NK-92 (cell line): ENCODE results near the gene TP53RK.

Source experiments
- DNase-seq: peaks from one replicate; lab custom pipeline; 2025; ENCODE audit not compliant: unreplicated experiment; lab: John Stamatoyannopoulos, UW

The TP53RK gene

GRCh38 chr20:46689082-46689753 is at the start of gene TP53RK:
TSS of gene TP53RK (minus strand) at chr20:46689444. CDS start at chr20:46689414, 30 bp downstream.
- DNase-seq: peak; percentile 84

- DNase-seq: no peak
These were observed 46.2 kb upstream of the TP53RK start for GRCh38 chr20:46735436-46735835.

DNA sequence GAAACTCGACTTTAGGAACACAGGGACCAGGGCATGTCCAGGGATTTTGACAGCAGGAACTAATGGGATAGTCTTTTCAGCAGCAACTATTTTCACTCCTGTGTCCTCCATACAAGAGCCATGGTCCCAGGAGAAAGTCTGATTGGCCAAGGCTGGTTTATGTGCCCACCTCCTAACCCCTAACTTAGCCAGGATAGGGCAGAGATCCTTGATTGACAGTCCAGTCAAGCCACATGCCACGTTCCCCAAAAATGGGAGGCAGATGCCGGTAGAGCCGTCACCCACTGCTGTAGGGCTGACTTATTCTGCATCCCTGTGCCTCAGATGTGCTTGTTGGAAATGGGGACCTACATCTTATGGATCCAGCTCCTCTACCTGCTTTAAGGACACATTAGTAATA is 42.5 kb upstream of the TP53RK start:
- no peak for DNase-seq

DNA sequence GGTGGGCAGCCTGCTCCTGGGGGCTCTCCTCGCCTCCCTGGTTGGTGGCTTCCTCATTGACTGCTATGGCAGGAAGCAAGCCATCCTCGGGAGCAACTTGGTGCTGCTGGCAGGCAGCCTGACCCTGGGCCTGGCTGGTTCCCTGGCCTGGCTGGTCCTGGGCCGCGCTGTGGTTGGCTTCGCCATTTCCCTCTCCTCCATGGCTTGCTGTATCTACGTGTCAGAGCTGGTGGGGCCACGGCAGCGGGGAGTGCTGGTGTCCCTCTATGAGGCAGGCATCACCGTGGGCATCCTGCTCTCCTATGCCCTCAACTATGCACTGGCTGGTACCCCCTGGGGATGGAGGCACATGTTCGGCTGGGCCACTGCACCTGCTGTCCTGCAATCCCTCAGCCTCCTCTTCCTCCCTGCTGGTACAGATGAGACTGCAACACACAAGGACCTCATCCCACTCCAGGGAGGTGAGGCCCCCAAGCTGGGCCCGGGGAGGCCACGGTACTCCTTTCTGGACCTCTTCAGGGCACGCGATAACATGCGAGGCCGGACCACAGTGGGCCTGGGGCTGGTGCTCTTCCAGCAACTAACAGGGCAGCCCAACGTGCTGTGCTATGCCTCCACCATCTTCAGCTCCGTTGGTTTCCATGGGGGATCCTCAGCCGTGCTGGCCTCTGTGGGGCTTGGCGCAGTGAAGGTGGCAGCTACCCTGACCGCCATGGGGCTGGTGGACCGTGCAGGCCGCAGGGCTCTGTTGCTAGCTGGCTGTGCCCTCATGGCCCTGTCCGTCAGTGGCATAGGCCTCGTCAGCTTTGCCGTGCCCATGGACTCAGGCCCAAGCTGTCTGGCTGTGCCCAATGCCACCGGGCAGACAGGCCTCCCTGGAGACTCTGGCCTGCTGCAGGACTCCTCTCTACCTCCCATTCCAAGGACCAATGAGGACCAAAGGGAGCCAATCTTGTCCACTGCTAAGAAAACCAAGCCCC is 36.2 kb upstream of the TP53RK start:
- DNase-seq: no peak

DNA sequence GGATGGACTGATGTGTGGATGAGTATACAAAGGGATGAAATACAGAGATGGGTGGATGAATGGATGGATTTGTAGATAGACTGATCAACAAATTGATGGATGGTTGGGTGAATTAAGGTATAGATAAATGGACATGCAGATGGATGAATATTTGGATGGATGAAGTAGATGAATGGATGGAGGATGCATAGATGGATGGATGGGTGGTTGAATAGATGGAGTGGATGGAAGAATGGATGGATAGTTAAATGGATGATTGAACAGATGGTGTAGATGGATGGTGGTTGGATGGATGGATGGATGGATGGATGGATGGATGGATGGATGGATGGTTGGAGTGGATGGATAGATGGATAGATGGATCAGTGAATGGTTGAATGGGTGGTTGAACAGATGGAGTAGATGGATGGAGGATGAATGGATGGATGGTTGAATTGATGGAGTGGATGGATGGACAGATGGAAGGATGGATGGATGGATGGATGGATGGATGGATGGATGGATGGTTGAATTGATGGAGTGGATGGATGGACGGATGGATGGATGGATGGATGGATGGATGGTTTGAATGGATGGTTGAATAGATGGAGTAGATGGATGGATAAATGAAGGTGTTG is 35.2 kb upstream of the TP53RK start:
- DNase-seq: no peak

GRCh38 chr20:46723039-46723438 is 33.8 kb upstream of the TP53RK start:
- no peak for DNase-seq

DNA sequence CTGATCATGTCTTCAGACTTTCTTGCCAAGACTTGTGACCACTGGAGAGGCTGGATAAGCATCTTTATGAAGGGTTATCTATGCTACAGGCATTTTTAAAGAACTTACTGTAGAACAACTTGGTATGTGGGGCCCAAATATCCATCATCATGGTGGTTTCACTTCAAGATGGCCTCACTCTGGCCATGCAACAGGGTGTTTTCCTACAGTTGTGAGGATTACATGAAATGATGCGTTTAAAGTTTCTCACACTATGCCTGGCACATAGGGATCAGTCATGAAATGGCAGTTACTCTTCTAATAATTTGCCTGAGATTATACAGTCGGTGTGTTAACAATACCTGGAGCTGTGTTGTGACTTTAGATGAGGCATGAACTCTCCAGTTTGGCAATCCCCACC is 33.2 kb upstream of the TP53RK start:
- no peak for DNase-seq

GRCh38 chr20:46721476-46721875 is 32.2 kb upstream of the TP53RK start:
- no peak for DNase-seq

GRCh38 chr20:46720776-46721425 is 31.7 kb upstream of the TP53RK start:
- DNase-seq: no peak

- DNase-seq: no peak
These were observed 30.8 kb upstream of the TP53RK start for GRCh38 chr20:46720019-46720418.

- DNase-seq: no peak
These were observed 28.7 kb upstream of the TP53RK start for GRCh38 chr20:46717818-46718541.

- no peak for DNase-seq
These were observed 26.1 kb upstream of the TP53RK start for GRCh38 chr20:46715292-46715756.

DNA sequence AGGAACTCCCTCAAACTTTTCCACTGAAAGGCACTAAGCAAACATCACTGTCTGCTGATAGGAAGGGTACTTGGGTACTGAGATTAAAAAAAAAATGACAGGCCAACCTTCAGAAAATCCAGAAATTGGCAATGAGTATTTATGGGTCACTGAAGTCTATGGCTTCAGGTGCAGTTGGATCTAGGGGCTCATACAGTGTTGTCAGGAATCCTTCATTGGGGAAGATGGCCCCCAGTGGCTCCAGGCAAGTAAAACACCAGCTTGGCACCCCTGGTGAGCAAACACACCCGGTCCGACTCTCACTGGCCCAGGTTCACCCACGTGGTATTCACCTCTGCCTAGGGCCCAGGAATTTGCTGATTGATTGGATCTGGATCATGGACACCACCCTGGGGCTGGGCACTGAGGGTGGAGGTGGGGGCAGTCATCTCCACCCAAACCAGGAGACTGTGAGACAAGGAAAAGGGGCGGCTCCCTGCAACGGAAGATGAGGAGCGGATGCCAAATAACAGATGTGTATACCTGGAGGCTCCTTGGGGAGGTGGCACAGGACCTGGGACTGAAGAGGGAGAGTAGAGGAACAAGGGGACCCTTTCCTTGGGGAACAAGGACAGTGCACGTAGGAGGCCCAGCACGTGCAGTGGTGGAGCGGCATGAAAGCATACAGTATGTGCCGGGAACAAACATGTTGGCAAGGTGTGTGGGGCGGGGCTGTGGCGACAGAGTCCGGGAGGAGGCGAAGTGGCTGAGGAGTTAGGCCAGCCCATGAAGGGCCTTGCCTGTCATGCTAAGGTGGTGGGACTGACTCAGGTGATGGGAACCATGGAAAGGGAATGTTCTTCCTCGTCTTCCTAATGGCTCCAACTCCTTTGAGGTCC is 25.0 kb upstream of the TP53RK start:
- no peak for DNase-seq

DNA sequence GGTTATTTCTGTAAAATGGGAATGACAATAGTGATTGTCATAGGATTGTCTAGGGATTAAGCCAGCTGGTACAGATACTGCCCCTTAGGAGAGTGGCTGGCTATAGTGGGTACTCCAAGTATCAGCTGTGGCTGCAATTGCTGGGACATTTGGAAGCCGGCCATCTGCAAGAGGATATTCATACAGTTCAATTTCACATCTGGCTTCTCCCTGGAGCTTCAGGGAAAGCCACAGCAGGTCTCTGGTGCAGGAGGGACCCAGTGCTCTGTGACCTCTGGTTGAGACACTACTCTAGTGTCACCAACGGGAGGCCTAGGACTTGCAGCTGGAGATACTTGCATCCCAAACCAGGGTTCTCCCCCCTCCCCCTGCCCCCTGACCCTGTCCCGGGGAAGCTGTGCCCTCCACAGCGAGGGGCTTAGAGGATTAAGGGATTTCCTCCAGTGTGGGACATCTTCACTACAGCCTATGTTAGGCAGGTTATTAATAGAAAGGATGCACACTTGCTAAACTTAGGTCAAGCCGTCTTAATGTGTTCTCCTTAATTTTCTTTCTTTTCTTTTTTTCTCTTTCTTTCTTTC is 22.9 kb upstream of the TP53RK start:
- no peak for DNase-seq

- no peak for DNase-seq
These were observed 21.1 kb upstream of the TP53RK start for GRCh38 chr20:46710153-46710913.

DNA sequence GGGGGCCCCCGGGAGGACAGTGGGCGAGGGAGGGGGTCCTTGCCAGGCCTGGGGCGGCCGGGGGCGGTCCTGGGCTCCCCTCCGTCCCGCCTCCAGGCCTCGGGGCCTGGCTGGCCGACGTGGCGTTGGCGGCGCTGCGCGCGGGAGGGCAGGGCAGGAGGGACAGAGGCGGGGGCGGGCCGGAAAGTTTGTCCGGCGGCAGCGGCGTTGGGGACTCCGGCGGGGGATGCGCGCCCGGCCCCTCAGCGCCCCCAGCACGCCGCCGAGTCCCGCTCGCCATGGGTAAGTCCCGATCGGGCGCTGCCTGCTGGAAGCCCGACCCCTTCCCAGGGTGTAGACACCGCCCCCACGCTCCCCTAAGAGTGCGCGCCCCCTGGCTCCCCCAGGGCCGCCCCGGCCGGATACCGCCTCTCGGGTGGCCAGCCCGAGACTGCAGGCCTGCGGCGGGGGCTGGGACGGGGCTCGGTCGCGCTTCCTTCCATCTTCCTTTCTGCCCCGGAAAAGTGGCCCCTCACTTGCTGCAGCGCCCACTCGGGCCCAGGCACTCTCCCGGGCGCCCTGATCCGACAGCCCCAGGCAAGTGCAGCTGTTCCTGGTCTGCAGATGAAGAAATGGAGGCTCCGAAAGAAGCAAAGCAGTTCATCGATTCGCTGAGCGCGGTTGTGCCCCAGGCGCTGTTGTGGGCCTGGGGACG is 20.4 kb upstream of the TP53RK start, which contains the start of gene SLC2A10:
Gene SLC2A10, plus strand, starts transcription at position 191 of the 694 bp plus-strand sequence. Its CDS starts 88 bp downstream, at position 279.
- DNase-seq: no peak

GRCh38 chr20:46709055-46709458 is 19.8 kb upstream of the TP53RK start:
- no peak for DNase-seq
